ENCODE data around the gene MAP1B.

MAP1B gene

DNA sequence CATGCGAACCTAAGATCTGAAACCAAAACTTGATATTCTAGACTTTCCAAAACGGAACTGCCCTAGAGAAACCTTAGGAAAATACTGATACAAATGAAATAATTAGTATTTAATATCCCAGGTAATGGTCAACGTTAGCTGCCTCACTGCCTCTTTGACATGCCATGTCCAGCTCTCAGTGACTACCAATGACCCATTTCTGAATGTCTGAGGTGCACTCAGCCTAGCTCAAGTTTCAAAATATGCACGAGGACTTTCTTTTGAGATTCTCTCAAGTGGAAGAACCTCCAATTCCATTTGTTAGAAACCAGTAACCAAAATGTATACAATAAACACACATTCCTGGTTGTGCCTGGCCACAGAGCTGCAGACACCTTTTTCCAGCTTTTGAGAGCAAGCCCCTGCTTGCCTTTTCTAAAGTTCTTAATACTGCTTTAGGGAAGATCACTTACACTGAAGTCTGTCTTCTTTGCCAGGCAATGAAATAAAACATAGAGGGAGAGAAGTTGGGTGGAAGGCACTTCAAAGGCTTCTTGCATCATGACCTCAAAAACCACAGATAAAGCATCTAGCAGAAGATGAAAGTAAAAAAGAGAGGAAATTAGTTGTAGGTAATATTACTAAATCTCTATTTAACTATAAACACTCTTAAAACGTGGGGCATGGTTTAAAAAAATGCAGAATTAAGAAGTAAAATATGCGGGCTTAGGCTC is 124.9 kb downstream of the MAP1B start:
- DNase-seq = no peak

DNA sequence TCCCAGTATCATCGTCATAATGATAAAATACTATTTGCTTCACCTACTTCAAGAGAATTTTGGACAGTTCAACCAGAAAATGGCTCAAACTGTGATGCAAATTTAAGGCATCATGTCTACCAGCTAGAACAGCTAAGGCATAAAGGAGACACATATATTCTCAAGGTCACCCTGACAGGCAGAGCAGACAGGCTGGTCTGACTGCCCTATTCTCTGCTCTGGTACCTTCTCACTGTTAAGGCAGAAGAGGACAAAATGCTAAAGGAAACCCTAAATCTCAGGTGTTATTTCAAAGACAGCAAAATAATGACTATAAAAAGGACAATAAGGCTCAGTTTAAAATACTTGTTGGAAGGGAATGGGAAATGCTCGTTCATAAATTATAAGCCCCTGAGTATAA is 125.6 kb downstream of the MAP1B start:
- no peak for DNase-seq

DNA sequence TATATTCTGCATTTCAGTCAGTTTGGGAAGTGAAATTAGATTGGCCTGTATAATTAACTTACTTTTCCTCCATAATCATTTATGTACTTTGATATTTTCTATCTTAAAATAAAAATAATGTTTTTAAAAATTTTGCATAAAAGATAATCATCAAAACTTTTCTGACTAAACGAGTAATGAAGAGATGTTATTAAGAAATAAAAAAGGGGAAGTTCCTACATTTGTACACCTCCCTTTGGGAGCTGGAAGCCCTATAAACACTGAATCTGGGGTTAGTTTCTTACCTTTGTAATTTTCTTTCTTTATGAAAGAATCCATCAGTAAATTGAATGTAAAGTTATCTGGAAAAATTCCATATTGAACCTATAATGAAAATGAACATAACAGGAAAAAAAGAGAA is 126.6 kb downstream of the MAP1B start:
- no peak for DNase-seq

DNA sequence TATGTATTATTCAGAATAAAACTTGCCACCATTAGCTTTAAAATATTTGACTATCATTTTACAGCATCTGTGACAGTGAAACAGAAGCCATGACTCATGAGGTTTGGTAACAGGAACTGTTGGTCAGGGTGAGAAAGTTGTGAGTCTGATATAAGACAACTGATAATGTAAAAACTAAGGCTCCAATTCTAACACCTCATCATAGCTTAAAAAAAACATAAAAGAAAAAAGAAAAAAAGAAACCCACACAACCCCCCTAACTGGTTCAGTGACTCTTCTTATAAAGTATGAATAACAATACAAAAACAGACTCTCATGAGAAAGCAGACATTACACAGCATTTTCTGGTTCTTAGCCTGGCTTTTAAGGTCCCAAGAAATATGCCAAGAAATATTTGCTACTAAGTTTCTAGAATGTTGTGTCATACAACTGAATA is 127.0 kb downstream of the MAP1B start:
- DNase-seq = no peak

DNA sequence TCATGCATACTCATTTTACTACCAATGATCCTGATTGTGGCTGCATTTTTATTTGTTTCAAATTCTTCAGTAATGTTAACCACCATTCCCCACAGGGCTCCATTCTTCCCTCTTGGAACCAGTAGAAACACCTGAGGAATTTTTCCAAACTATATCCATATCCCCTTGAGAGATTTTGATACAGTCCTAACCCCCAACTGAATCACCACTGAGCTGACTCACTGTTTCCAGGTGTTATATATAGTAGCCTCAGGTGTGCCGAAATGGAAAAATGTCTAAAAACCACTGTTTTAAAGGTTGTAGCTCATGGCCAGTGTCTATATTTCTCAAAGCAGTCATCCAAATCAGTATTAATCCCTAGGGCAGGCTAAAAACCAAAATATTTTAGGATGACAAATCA is 127.6 kb downstream of the MAP1B start:
- DNase-seq = no peak

DNA sequence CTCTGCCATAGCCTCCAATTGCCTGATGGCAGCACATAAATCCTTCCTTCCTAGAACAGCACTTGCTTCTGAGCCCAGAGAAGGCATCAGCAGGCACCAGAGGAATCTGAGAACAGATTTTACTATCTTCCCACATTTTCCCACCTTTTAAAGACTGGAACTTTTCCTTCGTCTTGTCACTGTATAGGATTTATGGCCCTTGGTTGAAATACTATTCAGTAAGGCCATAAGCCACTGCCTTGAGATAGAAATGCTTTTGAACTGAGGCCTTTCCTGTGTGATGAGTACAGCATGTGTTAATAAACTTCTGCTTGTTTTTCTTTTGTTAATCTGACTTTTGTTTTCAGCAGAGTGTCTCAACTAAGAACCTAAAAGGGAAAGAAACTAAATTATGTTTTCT is 128.4 kb downstream of the MAP1B start:
- DNase-seq = no peak

DNA sequence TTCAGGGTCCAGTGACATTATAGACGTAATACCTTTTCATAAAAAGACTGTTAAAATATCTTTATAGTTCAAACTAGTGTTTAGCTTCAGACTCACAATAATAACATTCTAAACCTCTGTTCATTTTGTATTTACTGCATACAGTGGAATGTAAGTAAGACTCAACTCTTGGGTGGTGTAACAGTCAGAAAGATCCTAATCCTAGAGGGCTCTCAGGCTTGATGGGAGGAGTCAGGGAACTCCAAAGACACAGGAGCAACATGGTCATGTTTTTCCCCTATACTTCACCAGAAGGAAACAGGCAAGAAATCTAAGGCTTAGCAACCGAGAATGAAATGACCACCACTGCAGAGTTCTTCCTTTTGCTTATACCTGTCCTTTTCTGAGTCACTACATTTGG is 130.1 kb downstream of the MAP1B start:
- DNase-seq = no peak

DNA sequence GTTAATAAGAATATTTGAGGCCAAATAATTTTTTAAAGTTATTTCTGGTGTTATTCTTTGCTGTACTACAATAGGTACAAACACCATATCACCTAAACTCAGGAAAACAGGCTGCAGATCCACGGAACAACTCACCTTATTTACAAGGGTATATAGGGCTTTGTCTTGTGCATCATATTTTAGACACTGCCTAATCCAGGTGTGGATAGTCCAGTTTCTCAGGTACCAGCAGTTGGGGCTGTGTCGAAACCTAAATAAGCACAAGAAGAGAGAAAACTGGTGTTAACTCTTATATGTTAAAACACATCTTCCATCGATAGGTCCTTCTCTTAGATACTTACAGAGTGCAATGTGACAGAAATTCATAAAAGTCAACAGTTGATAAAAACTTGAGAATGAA is 130.6 kb downstream of the MAP1B start:
- DNase-seq = no peak

DNA sequence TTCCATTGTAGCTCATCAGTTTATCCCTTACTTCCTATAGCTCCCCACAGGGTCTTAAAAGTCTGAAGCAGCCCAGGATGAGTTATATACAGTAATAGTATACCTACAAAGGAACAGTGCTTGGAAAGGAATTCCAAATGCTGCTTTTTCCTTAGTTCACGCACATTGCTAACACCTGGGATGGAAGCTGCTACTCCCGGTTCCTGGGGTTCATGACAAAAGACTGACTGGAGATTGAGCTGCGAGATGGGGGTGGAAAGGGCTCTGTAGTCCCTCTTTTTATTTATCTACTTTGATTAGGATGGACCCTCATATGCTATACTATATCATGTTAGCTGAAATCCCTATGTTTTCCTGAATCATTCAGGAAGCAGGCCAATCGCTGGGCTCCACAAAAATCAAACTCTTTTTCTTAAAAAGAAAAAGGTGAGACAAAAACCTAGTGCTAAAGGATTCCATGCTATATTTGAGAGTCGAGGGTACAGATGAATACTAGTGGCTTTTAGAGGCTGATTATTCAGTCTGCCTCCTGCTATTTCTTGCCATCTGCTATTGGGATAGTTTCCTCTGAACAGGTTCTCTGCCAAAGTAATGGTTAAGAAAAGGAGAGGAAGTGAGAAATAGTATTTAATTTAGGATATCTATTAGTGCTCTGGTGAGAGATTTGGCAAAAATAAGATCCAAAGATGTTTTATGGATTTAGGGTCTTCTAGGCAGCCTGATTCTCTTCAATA is 131.6 kb downstream of the MAP1B start:
- DNase-seq = no peak

DNA sequence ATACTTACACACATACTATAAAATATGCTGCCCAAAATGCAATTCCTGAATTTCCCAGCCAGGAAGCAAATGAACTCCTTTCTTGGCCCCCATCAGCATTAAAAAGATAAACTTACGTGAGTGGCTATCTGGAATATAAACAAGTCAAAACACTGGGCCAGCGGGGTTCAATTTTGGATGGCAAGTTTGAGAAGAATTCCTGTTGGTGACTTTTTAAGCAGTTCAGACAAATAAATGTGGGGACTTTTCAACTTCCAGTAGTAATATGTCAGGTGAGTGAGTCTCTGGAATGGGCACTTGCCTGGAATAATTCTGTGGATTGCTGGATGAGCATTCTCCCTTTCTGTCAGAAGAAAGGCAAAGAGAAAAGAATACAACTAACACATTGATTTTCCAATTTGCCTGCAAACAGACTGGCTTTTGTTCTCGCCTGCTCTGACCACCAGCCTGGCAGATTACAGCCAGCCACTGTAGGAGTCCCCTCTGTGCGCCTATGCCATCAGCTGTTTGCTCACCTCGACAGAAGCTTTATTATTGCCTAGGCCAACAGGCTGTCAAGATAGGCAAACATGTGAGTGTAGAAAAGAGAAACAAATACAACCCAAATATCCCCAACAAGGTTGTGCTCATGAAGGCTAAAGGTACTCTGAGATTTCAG is 134.2 kb downstream of the MAP1B start:
- no peak for DNase-seq

DNA sequence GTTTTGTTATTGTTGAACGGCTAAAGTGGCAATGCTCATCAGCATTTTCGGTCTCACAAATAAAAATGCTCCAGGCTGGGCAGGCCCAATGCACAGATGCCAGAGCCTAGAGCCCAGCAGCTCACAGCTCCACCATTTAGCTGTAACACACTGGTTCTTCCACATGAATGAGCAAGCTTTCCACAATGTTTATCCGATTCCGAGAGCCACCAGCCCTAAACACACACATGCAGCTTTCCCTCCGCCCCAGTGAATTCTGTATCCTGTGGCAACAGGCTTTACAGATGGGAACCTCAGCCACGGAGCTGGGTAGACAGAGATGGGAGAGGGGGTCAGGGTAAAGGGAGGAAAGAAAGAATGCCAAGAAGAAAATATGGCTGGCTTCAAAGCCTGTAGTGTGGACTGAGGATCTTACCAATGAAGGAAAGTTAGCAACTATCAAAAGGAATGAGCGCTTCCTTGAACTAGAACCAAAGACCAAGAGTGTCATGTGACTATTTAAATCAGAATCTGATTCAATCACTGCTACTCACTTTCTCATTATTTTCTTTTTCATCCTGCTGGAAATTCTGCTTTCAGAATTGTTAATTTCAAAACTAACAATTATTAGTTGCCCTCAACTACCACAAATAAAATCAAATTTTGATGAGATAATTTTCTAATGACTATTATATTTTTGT is 135.7 kb downstream of the MAP1B start:
- no peak for DNase-seq

DNA sequence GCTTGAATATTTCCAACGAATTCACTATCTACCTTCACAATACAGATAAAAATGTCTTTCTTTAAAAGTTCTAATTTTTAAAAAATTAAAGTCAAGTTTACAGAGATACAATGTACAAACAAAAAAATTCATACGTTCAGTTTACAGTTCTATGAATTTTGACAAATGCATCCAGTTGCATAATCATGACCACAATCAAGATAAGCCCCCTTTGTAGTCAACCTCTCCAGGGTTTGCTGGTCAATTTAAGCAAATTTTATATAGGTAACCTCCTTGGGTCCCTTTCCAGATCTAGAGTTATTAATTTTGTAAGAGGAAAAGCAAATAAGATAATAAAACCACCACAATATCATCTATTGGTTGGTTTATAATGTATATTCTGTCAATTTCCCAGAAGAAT is 136.4 kb downstream of the MAP1B start:
- DNase-seq = no peak

DNA sequence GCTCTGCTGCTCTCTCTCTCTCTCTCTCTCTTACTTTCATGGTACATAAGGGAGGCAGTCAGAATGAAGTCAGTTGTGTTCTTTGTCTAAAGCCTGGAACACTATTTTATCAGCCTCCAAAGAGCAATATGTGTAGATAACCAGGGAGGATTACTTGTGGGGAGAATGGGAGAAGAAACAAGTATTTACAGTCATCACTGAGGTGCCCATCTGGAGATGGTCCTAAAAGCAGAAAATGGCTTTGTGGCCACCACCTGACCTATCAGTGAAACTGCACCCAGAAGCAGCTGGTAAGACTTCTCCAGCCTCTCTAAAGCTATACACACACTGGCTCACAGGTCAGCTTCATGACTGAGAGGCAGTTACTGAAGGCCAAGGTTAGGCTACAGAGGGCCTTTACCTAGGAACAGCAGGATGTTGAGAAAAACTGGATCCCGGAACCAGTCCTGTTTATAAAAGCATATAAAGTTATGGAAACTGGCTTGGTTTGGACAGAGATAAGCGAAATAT is 137.6 kb downstream of the MAP1B start:
- no peak for DNase-seq

DNA sequence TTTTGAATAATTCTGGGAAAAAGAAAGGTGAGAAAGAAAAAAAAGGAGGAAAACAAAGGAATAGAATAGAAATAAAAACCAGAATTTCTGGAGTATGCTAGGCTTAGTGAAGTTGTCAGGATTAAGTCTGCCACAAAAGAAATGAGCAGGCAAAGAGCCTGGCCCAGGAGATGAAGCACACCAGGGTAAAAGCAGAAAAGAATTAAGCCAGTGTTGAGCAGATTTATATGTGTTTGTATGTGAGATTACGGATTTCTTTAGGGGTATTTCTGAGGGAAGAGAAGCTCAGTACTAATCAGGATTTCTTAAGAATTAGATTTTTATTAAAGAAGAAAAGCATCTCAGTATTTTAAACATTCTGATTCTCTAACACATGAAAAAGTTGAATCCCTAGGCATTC is 138.3 kb downstream of the MAP1B start:
- no peak for DNase-seq

DNA sequence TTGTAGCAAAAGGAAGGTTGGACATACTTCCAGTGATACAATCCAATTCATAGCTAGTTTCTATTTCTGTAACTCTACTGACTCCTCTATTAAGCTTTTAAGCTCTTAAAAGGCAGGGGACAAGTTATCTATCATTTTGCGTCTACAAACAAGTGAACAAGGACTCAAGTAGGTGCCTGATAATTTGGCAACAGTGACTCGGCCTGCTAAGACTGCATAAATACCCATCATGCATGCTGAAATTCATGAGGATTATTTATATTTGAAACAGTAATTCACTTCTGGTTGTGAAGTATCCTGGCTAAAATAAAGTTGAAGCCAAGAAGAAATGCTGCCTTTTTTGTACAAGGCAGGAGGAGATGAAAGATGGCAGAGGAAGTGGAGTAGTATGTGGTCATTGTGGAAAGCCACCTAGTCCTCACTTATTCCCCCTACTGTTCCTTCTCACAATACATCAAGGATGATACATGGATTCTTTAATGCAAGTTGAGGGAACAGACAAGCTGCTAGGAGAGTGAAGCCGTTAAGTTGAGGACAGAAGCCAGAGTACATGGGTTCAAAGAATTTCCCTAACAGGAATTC is 138.8 kb downstream of the MAP1B start:
- no peak for DNase-seq

DNA sequence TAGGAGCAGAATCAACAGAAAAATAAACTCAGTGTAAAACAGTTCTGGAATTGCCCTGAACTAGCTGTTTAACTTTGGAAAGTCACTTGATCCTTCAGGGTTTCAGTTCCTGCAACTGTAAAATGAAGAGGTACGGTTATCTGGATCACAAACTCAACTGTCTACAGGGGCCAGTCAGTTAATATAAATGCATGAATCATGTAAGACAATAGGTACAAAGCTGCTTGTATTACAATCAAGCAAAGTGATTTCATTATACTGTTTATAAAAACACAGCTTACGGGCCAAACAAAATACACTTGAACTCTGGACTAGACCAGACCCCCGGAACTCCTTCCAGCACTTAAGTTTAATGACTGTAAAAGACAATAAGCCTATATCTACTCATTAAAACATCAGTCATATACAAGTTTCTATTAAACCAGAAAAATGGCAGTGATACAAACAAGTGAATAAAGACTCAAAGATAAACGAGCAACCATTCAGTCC is 139.7 kb downstream of the MAP1B start:
- no peak for DNase-seq

DNA sequence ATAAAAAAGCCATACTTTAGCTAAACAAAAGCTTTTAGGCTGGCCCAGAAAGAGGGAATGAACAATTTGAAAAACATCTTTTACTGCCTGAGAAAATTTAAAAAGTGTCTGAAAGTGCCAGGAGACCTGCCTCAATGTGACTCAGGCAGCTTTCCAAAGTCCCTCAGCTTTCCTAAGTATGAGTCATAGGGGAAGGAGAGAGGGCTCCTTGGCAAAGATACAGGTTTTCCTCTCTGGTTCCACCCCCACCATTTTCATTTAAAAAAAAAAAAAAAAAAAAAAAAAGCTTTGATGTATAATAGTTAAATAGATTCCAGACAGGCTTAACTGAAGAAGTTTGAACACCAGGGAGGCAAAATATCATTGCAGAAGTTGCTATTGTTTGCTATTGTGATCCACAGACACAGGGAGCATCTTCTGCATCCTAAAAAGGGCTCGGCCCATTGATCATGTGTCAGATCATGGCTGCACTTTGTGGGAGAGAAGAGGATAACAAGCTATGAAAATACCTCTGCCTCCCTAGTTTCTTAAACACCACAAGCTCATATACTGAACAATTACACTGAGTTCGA is 141.2 kb downstream of the MAP1B start:
- DNase-seq = no peak

DNA sequence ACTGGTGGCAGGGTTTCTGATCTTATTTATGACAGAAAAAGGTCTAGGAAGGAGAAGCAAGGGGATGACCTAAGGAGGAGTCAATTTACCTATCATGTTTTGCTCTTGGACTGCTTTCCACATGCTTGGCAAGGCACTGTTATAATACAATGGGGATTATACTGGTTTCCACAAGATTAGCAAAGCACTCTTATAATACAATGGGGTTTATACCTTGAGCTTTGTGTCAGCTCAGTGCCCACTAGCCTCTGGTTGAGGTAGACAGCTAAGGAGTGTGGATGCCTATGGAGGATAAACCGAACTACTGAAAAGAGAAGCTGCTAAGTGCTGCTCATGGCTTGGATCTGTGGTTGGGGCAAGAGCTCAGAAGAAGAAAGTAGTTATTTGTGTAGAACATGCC is 144.1 kb downstream of the MAP1B start:
- DNase-seq = no peak

DNA sequence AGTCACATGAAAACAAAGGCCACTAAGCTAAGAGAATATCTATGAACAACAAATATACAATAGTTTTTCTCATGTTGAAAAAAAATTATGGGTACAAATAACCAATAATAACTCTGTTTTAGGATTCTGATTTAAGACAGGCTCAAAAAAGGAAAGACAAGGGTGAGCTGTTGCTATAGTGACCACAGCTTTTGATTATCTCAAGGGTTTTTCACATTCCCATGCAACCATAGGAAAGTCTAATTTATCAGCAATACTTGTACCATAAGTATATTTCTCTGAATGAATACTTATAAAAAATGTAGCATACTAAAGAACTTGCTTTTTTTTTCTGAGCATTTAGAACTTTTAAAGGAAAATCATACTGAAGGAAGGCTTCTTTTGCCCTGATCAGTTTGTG is 144.7 kb downstream of the MAP1B start:
- no peak for DNase-seq

DNA sequence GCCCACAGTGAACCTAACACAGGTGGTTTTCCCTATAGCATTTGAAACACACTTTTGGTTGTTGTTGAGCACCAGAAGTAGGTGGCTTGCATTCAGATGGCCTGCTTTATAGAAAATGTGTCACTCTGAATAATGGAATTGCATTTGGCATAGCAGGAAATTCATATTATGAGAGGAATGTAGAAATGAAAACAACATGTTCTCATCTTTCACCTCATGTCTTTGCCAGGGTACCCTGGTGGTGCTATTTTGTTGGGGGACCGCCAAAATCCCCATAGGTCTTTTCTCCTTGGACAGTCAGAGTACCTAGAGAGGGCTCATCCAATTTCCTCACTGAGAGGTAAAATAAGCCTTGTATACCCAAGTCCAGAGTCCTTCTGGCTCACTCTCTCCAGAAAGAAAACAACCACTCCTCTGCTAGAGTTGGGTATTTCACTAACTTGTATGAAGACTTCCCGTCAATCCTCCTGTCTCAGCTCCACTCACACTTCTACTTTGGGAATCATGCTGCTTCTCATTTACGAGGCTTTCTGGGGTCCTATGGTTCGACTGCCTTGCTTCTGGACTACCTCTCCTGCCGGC is 145.4 kb downstream of the MAP1B start:
- DNase-seq = no peak

DNA sequence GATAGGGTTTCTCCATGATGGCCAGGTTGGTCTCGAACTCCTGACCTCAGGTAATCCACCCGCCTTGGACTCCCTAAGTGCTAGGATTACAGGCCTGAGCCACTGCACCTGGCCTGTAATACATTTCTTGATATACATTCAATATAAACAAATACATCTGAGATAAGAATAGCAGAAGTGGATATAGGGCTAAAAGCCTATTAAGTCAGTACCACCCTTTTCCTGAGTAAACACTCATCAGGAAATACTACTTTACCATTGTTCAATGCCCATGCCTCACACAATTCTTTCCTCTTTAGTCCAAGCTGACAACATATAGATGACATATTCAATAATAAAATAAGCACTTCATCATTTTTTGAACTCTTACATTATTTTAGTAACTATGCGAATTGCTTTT is 148.0 kb downstream of the MAP1B start:
- DNase-seq = no peak

DNA sequence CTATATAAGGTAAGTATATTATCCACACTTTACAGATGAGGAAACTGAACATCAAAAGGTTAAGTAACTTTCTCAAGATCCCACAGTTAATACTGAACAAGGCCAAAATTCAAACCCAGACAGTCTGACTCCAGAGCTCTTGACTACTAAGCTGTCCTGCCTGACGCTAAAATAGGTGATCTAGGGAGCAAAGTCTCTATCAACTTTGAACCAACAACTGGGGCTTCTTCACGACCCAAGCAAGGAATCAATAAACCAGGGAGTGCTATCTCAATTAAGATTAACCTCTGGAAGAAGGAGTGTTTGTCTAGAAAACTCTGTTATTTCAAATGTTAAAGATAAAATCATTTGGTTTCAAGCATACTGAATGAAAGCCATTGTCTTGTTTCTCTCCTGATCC is 148.4 kb downstream of the MAP1B start:
- no peak for DNase-seq

Data from NCI-H187 treated with DMSO at 0.1 percent for 48 hours (cell line).